ENCODE data around the gene TCEAL9. TPM values are rescaled to one million over a fixed set of nuclear protein-coding genes. Genes with fewer than 3 reads are reported as not detected.

The TCEAL9 gene
- total RNA-seq, 1 donor from 2014 or later: 23.7 TPM

GRCh38 chrX:103405009-103405333 is 48.7 kb downstream of the TCEAL9 start:
- peak overlapping the region; percentile 40 for H3K27ac ChIP-seq (replicated peaks)

GRCh38 chrX:103406256-103406655 is 50.0 kb downstream of the TCEAL9 start:
- H3K27ac ChIP-seq (replicated peaks): no peak overlapping the region
- intact Hi-C loops (cut with micrococcal nuclease): no loop called here
- H3K27me3 ChIP-seq (ENCODE audit: low read depth): no peaks in the 10 kb centered on the region
- H3K4me1 ChIP-seq: no peaks in the 10 kb centered on the region
- H3K4me3 ChIP-seq: no peak overlapping the region
- H3K36me3 ChIP-seq: no peaks in the 10 kb centered on the region
- DNase-seq: no peak
- H3K9me3 ChIP-seq (replicated peaks): no peaks in the 10 kb centered on the region
- TF ChIP-seq CTCF (IDR thresholded peaks at IDR 0.05; ENCODE audit: borderline replicate concordance): no peak

More at GRCh38 chrX:103405009-103405333, 48.7 kb downstream of the TCEAL9 start:
- Histone ChIP-seq H3K9me3 (replicated peaks) (no peaks in the 10 kb centered on the region), H3K36me3 (no peaks in the 10 kb centered on the region), H3K4me1 (no peaks in the 10 kb centered on the region), H3K4me3 (peak overlapping the region; percentile 63), H3K27me3 (ENCODE audit: low read depth) (no peaks in the 10 kb centered on the region)
- DNase-seq: no peak
- intact Hi-C loops (cut with micrococcal nuclease): no loop called here
- no peak for TF ChIP-seq CTCF (IDR thresholded peaks at IDR 0.05; ENCODE audit: borderline replicate concordance)

GRCh38 chrX:103407776-103408175 is 51.5 kb downstream of the TCEAL9 start:
- intact Hi-C loops (cut with micrococcal nuclease): no loop called here
- Histone ChIP-seq H3K4me1 (no peaks in the 10 kb centered on the region), H3K9me3 (replicated peaks) (no peaks in the 10 kb centered on the region), H3K27ac (replicated peaks) (no peak overlapping the region), H3K27me3 (ENCODE audit: low read depth) (no peaks in the 10 kb centered on the region), H3K4me3 (no peak overlapping the region), H3K36me3 (no peaks in the 10 kb centered on the region)
- no peak for TF ChIP-seq CTCF (IDR thresholded peaks at IDR 0.05; ENCODE audit: borderline replicate concordance)
- no peak for DNase-seq

Other genes with a start within 250 kb of the TCEAL9 start
- 50.8 TPM for gene BEX4, start 141.4 kb upstream of the TCEAL9 start, total RNA-seq
- gene TCEAL8, start 101.4 kb upstream of the TCEAL9 start, total RNA-seq: 48.5 TPM
- 0.19 TPM for gene TCEAL5, start 79.8 kb upstream of the TCEAL9 start, total RNA-seq
- gene BEX2, start 45.5 kb upstream of the TCEAL9 start, total RNA-seq: 2.6 TPM
- gene TCEAL7, start 26.3 kb upstream of the TCEAL9 start, total RNA-seq: 2.6 TPM
- 161 TPM for gene BEX3, start 20.0 kb downstream of the TCEAL9 start, total RNA-seq
- not detected for gene RAB40A, start 163.0 kb downstream of the TCEAL9 start, total RNA-seq
- 60.4 TPM for gene TCEAL4, start 229.0 kb downstream of the TCEAL9 start, total RNA-seq

All from left ventricle myocardium inferior (tissue), 1 donor.